ENCODE results near the gene FOXB1.

Gene FOXB1

GRCh38 chr15:60003243-60004008 is 685 bp upstream of the FOXB1 start:
- Mint-ChIP-seq H3K4me1 (peaks cover 44% of the 10 kb centered on the region), H3K27me3 (peaks cover 93% of the 10 kb centered on the region), H3K4me3 (peak overlapping the region; percentile 84), H3K9me3 (peaks cover 4% of the 10 kb centered on the region), H3K36me3 (ENCODE audit: low read depth) (peaks cover 6% of the 10 kb centered on the region), H3K27ac (no peak overlapping the region)
- ATAC-seq (no peak), DNase-seq (no peak)

GRCh38 chr15:60004846-60005351 is 788 bp downstream of the FOXB1 start:
- DNase-seq (no peak), ATAC-seq (no peak)
- peak overlapping the region; percentile 54 for H3K27ac Mint-ChIP-seq
- H3K4me3 Mint-ChIP-seq = peak overlapping the region; percentile 84
- H3K36me3 Mint-ChIP-seq (ENCODE audit: low read depth) = peaks cover 6% of the 10 kb centered on the region
- peaks cover 4% of the 10 kb centered on the region for H3K9me3 Mint-ChIP-seq
- H3K4me1 Mint-ChIP-seq = peaks cover 44% of the 10 kb centered on the region
- peaks cover 94% of the 10 kb centered on the region for H3K27me3 Mint-ChIP-seq

GRCh38 chr15:60005352-60006202 is 1.5 kb downstream of the FOXB1 start:
- ATAC-seq (no peak), DNase-seq (no peak)
- peaks cover 44% of the 10 kb centered on the region for H3K4me1 Mint-ChIP-seq
- peaks cover 6% of the 10 kb centered on the region for H3K36me3 Mint-ChIP-seq (ENCODE audit: low read depth)
- peak overlapping the region; percentile 83 for H3K27ac Mint-ChIP-seq
- H3K27me3 Mint-ChIP-seq = peaks cover 94% of the 10 kb centered on the region
- H3K9me3 Mint-ChIP-seq = peaks cover 4% of the 10 kb centered on the region
- peak overlapping the region; percentile 84 for H3K4me3 Mint-ChIP-seq

- Mint-ChIP-seq H3K4me1 (peaks cover 42% of the 10 kb centered on the region), H3K27me3 (peaks cover 94% of the 10 kb centered on the region), H3K27ac (peak overlapping the region; percentile 83), H3K4me3 (peak overlapping the region; percentile 84), H3K9me3 (peaks cover under 1% of the 10 kb centered on the region), H3K36me3 (ENCODE audit: low read depth) (peaks cover 6% of the 10 kb centered on the region)
- ATAC-seq (peak; percentile 80), DNase-seq (peak; percentile 66)
These were observed 2.2 kb downstream of the FOXB1 start for GRCh38 chr15:60006203-60006862.

- DNase-seq (no peak), ATAC-seq (no peak)
- Mint-ChIP-seq H3K4me3 (peak overlapping the region; percentile 84), H3K9me3 (no peaks in the 10 kb centered on the region), H3K36me3 (ENCODE audit: low read depth) (peaks cover 6% of the 10 kb centered on the region), H3K4me1 (peaks cover 42% of the 10 kb centered on the region), H3K27ac (peak overlapping the region; percentile 83), H3K27me3 (peaks cover 94% of the 10 kb centered on the region)
These were observed 2.8 kb downstream of the FOXB1 start for GRCh38 chr15:60006873-60007272.

- Mint-ChIP-seq H3K9me3 (no peaks in the 10 kb centered on the region), H3K4me3 (no peak overlapping the region), H3K36me3 (ENCODE audit: low read depth) (no peaks in the 10 kb centered on the region), H3K27ac (no peak overlapping the region), H3K27me3 (peaks cover 91% of the 10 kb centered on the region), H3K4me1 (peaks cover 26% of the 10 kb centered on the region)
- ATAC-seq = no peak
- DNase-seq = no peak
These were observed 5.2 kb downstream of the FOXB1 start for GRCh38 chr15:60009124-60009960.

GRCh38 chr15:60009980-60010732 is 6.0 kb downstream of the FOXB1 start:
- Mint-ChIP-seq H3K4me1 (peaks cover 19% of the 10 kb centered on the region), H3K27me3 (peaks cover 89% of the 10 kb centered on the region), H3K36me3 (ENCODE audit: low read depth) (no peaks in the 10 kb centered on the region), H3K9me3 (no peaks in the 10 kb centered on the region), H3K27ac (no peak overlapping the region), H3K4me3 (no peak overlapping the region)
- ATAC-seq = no peak
- DNase-seq = no peak

GRCh38 chr15:60010858-60011257 is 6.7 kb downstream of the FOXB1 start:
- peaks cover 13% of the 10 kb centered on the region for H3K4me1 Mint-ChIP-seq
- DNase-seq (no peak), ATAC-seq (no peak)
- no peaks in the 10 kb centered on the region for H3K9me3 Mint-ChIP-seq
- H3K27ac Mint-ChIP-seq = no peak overlapping the region
- H3K36me3 Mint-ChIP-seq (ENCODE audit: low read depth) = no peaks in the 10 kb centered on the region
- peaks cover 87% of the 10 kb centered on the region for H3K27me3 Mint-ChIP-seq
- H3K4me3 Mint-ChIP-seq = no peak overlapping the region

- no peak for ATAC-seq
- Mint-ChIP-seq H3K27ac (no peak overlapping the region), H3K4me1 (peaks cover 8% of the 10 kb centered on the region), H3K4me3 (no peak overlapping the region), H3K27me3 (peaks cover 75% of the 10 kb centered on the region), H3K9me3 (no peaks in the 10 kb centered on the region), H3K36me3 (ENCODE audit: low read depth) (no peaks in the 10 kb centered on the region)
- no peak for DNase-seq
These were observed 8.6 kb downstream of the FOXB1 start for GRCh38 chr15:60012695-60013094.

- no peak for DNase-seq
- Mint-ChIP-seq H3K27ac (peak overlapping the region; percentile 69), H3K9me3 (peaks cover 6% of the 10 kb centered on the region), H3K4me3 (no peak overlapping the region), H3K4me1 (peaks cover 27% of the 10 kb centered on the region), H3K27me3 (peaks cover 35% of the 10 kb centered on the region), H3K36me3 (ENCODE audit: low read depth) (no peaks in the 10 kb centered on the region)
- ATAC-seq = peak; percentile 93
These were observed 13.7 kb downstream of the FOXB1 start for GRCh38 chr15:60017538-60018520.

- DNase-seq = no peak
- no peak for ATAC-seq
- Mint-ChIP-seq H3K9me3 (peaks cover 7% of the 10 kb centered on the region), H3K27ac (no peak overlapping the region), H3K4me3 (no peak overlapping the region), H3K36me3 (ENCODE audit: low read depth) (no peaks in the 10 kb centered on the region), H3K27me3 (peaks cover 20% of the 10 kb centered on the region), H3K4me1 (peaks cover 27% of the 10 kb centered on the region)
These were observed 16.6 kb downstream of the FOXB1 start for GRCh38 chr15:60020736-60021135.

- H3K36me3 Mint-ChIP-seq (ENCODE audit: low read depth) = no peaks in the 10 kb centered on the region
- no peak overlapping the region for H3K27ac Mint-ChIP-seq
- ATAC-seq (no peak), DNase-seq (no peak)
- H3K4me3 Mint-ChIP-seq = no peak overlapping the region
- H3K27me3 Mint-ChIP-seq = peaks cover 14% of the 10 kb centered on the region
- peaks cover 27% of the 10 kb centered on the region for H3K4me1 Mint-ChIP-seq
- peaks cover 7% of the 10 kb centered on the region for H3K9me3 Mint-ChIP-seq
These were observed 17.7 kb downstream of the FOXB1 start for GRCh38 chr15:60021589-60022378.

Measured in activated naive CD8-positive, alpha-beta T cell treated with anti-CD3 and anti-CD28 coated beads, Interleukin-2, amount 50 U/mL, for 24 hours (primary cell).